B cell (primary cell): Measurements from ENCODE around the gene NTRK3. TPM values are rescaled to one million over a fixed set of nuclear protein-coding genes. Genes with fewer than 3 reads are reported as not detected.

Experiments
- ATAC-seq: fragments of 200-7000 bp; cut with Tn5 transposase; one replicate; pipeline ENCODE4 v1.10.0; 2021; ENCODE audit warnings: low read depth, mild to moderate bottlenecking, moderate number of reproducible peaks, moderate library complexity
- CTCF ChIA-PET: fragments of 350-600 bp; sonication (Branson Sonifier 250); formaldehyde crosslinking; loops from one replicate; lab custom pipeline; 2021; ENCODE audit warnings: antibody characterized with exemption, inconsistent platforms; lab: Charles Lee
- POLR2A ChIA-PET: fragments of 350-600 bp; sonication (Branson Sonifier 250); formaldehyde crosslinking; loops from one replicate; lab custom pipeline; 2021; ENCODE audit warnings: antibody characterized with exemption; lab: Charles Lee
- DNase-seq: peaks from one replicate; pipeline ENCODE4 v3.0.0; 2013
- H2AFZ ChIP-seq: 2 replicates; pipeline ENCODE4 v1.6.1; 2012; ENCODE audit warnings: mild to moderate bottlenecking, low read depth, low read length; ENCODE audit not compliant: insufficient read depth, poor library complexity, severe bottlenecking
- H3K27ac ChIP-seq, 2 donors: 1 replicate in 1 of 2; 2 replicates in 1 of 2; pipeline ENCODE4 v1.5.1; 2012 to 2013; ENCODE audit warnings: low read length in 2 of 2, mild to moderate bottlenecking in 2 of 2, moderate library complexity in 1 of 2
- H3K27me3 ChIP-seq, 4 experiments: fragments of 200-600 bp in 1 of 4; sonication (generic) in 1 of 4; replicated peaks in 1 of 4; 1 replicate in 2 of 4; 2 replicates in 2 of 4; pipeline versions ENCODE4 v1.6.1 to v1.7.0; 2013 to 2016; ENCODE audit warnings: low read length in 3 of 4, mild to moderate bottlenecking in 2 of 4, mixed read lengths in 1 of 4, moderate library complexity in 1 of 4; ENCODE audit not compliant: insufficient read depth in 4 of 4, control insufficient read depth in 3 of 4; ENCODE audit errors: control extremely low read depth in 1 of 4
- H3K36me3 ChIP-seq, 2 experiments: replicated peaks in 1 of 2; 1 replicate in 1 of 2; 2 replicates in 1 of 2; pipeline versions ENCODE4 v1.6.1 to v1.7.1; 2013; ENCODE audit warnings: low read length in 1 of 2; ENCODE audit not compliant: insufficient read depth in 2 of 2, control insufficient read depth in 1 of 2; ENCODE audit errors: control extremely low read depth in 1 of 2, extremely low read depth in 1 of 2
- H3K4me1 ChIP-seq, 2 donors: fragments of 200-600 bp in 1 of 2; sonication (generic) in 1 of 2; 1 replicate in 1 of 2; 2 replicates in 1 of 2; pipeline versions ENCODE4 v1.5.1 to v1.6.1; 2013 to 2017; ENCODE audit warnings: low read length in 2 of 2; ENCODE audit not compliant: control insufficient read depth in 2 of 2, insufficient read depth in 2 of 2
- H3K4me2 ChIP-seq: replicated peaks from 2 replicates; pipeline ENCODE3; 2012; ENCODE audit warnings: mild to moderate bottlenecking, low read depth, low read length; ENCODE audit not compliant: poor library complexity, severe bottlenecking
- H3K4me3 ChIP-seq, 5 experiments: fragments of 200-600 bp in 1 of 5; sonication (generic) in 1 of 5; 1 replicate in 3 of 5; 2 replicates in 2 of 5; pipeline versions ENCODE4 v1.5.1 to v1.7.0; 2011 to 2016; ENCODE audit warnings: low read length in 4 of 5, mild to moderate bottlenecking in 4 of 5, low read depth in 2 of 5, control low read depth in 1 of 5, moderate library complexity in 1 of 5; ENCODE audit not compliant: insufficient read depth in 1 of 5; ENCODE audit errors: control extremely low read depth in 1 of 5, extremely low read depth in 1 of 5
- H3K79me2 ChIP-seq: fragments of 200-600 bp; sonication (generic); one replicate; pipeline ENCODE4 v1.6.0; 2016; ENCODE audit warnings: low read length; ENCODE audit not compliant: control insufficient read depth, insufficient read depth
- H3K9ac ChIP-seq: fragments of 200-600 bp; sonication (generic); 2 replicates; pipeline ENCODE4 v1.6.1; 2017; ENCODE audit warnings: mild to moderate bottlenecking, low read length, moderate library complexity
- H3K9me3 ChIP-seq, 3 donors: one replicate each; pipeline versions ENCODE4 v1.6.1 to v1.7.1; 2013; ENCODE audit warnings: low read length in 2 of 3; ENCODE audit not compliant: control insufficient read depth in 2 of 3, insufficient read depth in 1 of 3; ENCODE audit errors: control extremely low read depth in 1 of 3
- H4K20me1 ChIP-seq: 2 replicates; pipeline ENCODE4 v1.6.0; 2012; ENCODE audit warnings: mild to moderate bottlenecking, low read length; ENCODE audit not compliant: insufficient read depth, control insufficient read depth, poor library complexity, severe bottlenecking
- H3K27ac Mint-ChIP-seq: one replicate; pipeline ENCODE4 v1.8.0; 2021; ENCODE audit warnings: mixed read lengths
- H3K27me3 Mint-ChIP-seq: one replicate; pipeline ENCODE4 v1.8.0; 2021; ENCODE audit warnings: mixed read lengths
- H3K4me1 Mint-ChIP-seq: one replicate; pipeline ENCODE4 v1.8.0; 2021; ENCODE audit warnings: mixed read lengths
- H3K4me3 Mint-ChIP-seq: one replicate; pipeline ENCODE4 v1.8.0; 2021; ENCODE audit warnings: mixed read lengths
- H3K9me3 Mint-ChIP-seq: one replicate; pipeline ENCODE4 v1.8.0; 2022; ENCODE audit warnings: mixed read lengths; ENCODE audit not compliant: insufficient read depth
- EZH2 ChIP-seq: IDR thresholded peaks from 2 replicates; pipeline ENCODE4 v1.6.1; 2012; ENCODE audit warnings: borderline replicate concordance, low read depth, mild to moderate bottlenecking, moderate library complexity, low read length; ENCODE audit not compliant: insufficient read depth, poor library complexity, severe bottlenecking
- WGBS: methylation state at CpG from one replicate; pipeline ENCODE4 v1.1.5; 2013; ENCODE audit warnings: missing lambda C conversion rate; ENCODE audit not compliant: insufficient coverage; 5-methylcytosine and 5-hydroxymethylcytosine counted together
- intact Hi-C: fragments of 100-400 bp; cut with micrococcal nuclease; formaldehyde crosslinking; loops from one replicate; pipeline ENCODE4 v1.10.0; 2022
- polyA plus RNA-seq: library from polyadenylated mRNA; depleted of rRNA; stranded (reverse); fragments of >200 nt; gene quantifications from 2 replicates; pipeline ENCODE4 v1.2.3, GENCODE V29; 2012
- total RNA-seq, 2 donors: library from RNA; stranded (reverse); fragments of 120-200 nt in 1 of 2; gene quantifications; 1 replicate in 1 of 2; 2 replicates in 1 of 2; pipeline versions ENCODE4 v1.2.3 to v1.2.4, GENCODE V29; 2013 to 2022
- TF ChIP-seq, protein P1 (sequence below): fragments of 200-600 bp; IDR thresholded peaks from one replicate; pipeline ENCODE4 v1.8.0; 2022; ENCODE audit warnings: antibody characterized with exemption, mild to moderate bottlenecking

The NTRK3 gene
- total and polyA plus RNA-seq, 2 donors (not counting 1 experiment from before 2014, with no cell fraction given): not detected

DNA sequence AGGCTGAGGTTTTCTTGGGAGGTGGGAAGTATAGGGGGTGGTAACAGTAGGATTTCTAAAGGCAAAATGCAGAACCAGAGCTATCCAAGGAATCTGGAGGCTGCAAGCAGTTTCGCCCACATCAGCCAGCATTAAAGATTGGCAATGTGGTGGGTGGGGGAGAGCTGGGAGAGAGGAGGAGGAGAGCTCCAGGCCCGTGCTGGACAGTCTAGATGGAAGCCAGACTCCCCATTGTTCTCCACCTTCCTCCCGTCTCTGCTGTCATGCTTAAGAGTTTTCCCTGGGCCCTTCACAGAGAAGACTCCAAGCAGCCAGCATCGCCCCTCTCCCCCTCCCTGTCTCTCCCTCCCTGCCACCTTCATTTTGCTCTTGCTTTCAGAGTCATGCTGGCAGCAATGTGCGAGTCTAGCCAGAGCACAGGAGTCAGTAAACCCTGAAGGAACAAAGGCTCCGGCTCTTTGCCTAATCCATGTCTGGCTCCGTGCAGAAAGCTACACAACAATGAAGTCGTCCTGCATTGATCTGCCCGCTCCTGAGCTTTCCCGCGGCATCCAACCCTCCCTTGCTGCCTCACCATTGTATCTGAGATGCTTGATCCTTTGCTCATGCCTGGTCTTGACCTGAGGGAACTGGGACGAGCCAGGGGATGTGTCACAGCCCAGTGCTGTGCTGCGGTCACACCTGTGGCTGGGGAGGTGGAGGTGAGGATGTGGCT, 282.9 kb downstream of the NTRK3 start:
- 85% methylated on average over 12 of the region's 13 CpGs for WGBS
- intact Hi-C loops: no loop called here
- ChIA-PET POLR2A (no interaction called here), CTCF (no interaction called here)
- no peaks in the 10 kb centered on the region for H3K4me1 Mint-ChIP-seq
- Histone ChIP-seq H3K27ac (no peak overlapping the region), H3K9me3 (peaks cover 0 to 13% (median 0%) of the 10 kb centered on the region in 3 donors), H4K20me1 (no peaks in the 10 kb centered on the region), H3K79me2 (no peaks in the 10 kb centered on the region), H3K9ac (no peak overlapping the region), H3K27me3 (no peaks in the 10 kb centered on the region), H2AFZ (no peak overlapping the region), H3K4me3 (no peak overlapping the region), H3K4me2 (no peak overlapping the region), H3K36me3 (no peaks in the 10 kb centered on the region), H3K4me1 (no peaks in the 10 kb centered on the region)
- H3K27ac Mint-ChIP-seq: no peak overlapping the region
- DNase-seq: no peak
- no peak for ATAC-seq
- no peaks in the 10 kb centered on the region for H3K9me3 Mint-ChIP-seq
- no peaks in the 10 kb centered on the region for H3K27me3 Mint-ChIP-seq
- H3K4me3 Mint-ChIP-seq: no peak overlapping the region
- TF ChIP-seq, protein P1, sequence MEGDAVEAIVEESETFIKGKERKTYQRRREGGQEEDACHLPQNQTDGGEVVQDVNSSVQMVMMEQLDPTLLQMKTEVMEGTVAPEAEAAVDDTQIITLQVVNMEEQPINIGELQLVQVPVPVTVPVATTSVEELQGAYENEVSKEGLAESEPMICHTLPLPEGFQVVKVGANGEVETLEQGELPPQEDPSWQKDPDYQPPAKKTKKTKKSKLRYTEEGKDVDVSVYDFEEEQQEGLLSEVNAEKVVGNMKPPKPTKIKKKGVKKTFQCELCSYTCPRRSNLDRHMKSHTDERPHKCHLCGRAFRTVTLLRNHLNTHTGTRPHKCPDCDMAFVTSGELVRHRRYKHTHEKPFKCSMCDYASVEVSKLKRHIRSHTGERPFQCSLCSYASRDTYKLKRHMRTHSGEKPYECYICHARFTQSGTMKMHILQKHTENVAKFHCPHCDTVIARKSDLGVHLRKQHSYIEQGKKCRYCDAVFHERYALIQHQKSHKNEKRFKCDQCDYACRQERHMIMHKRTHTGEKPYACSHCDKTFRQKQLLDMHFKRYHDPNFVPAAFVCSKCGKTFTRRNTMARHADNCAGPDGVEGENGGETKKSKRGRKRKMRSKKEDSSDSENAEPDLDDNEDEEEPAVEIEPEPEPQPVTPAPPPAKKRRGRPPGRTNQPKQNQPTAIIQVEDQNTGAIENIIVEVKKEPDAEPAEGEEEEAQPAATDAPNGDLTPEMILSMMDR: no peak
- TF ChIP-seq EZH2: no peak

- H2AFZ ChIP-seq: no peak overlapping the region
- H3K27me3 Mint-ChIP-seq: no peaks in the 10 kb centered on the region
- no peak overlapping the region for H3K27ac ChIP-seq
- H3K9ac ChIP-seq: no peak overlapping the region
- H3K4me2 ChIP-seq: no peak overlapping the region
- no peak for TF ChIP-seq EZH2
- TF ChIP-seq, protein P1: no peak
- ChIA-PET CTCF (no interaction called here), POLR2A (no interaction called here)
- H3K27ac Mint-ChIP-seq: no peak overlapping the region
- no peaks in the 10 kb centered on the region for H3K9me3 Mint-ChIP-seq
- H3K36me3 ChIP-seq: no peaks in the 10 kb centered on the region
- H3K79me2 ChIP-seq: no peaks in the 10 kb centered on the region
- 86% methylated on average over 2 of the region's 3 CpGs for WGBS
- H4K20me1 ChIP-seq: no peaks in the 10 kb centered on the region
- H3K4me1 Mint-ChIP-seq: no peaks in the 10 kb centered on the region
- H3K4me3 ChIP-seq: no peak overlapping the region
- ATAC-seq: no peak
- no peak for DNase-seq
- intact Hi-C loops: no loop called here
- H3K4me3 Mint-ChIP-seq: no peak overlapping the region
- H3K9me3 ChIP-seq: peaks cover 0 to 7% (median 0%) of the 10 kb centered on the region in 3 donors
- H3K4me1 ChIP-seq: no peaks in the 10 kb centered on the region
- no peaks in the 10 kb centered on the region for H3K27me3 ChIP-seq
Measured at GRCh38 chr15:87971076-87971475, 285.5 kb downstream of the NTRK3 start.
